GM18858 (cell line): Measurements from ENCODE around the gene CDKL2.
"Not testable (repeated sequence)": the region's sequence is repeated elsewhere in the genome, so short reads cannot be mapped to it uniquely, and the experiment has no call there.

Source experiments
- ATAC-seq: cut with Tn5 transposase; IDR thresholded peaks from one replicate; pipeline ENCODE4 v1.9.1; 2021; ENCODE audit not compliant: unreplicated experiment

The CDKL2 gene

GRCh38 chr4:75555294-75556164 lies 74.8 kb downstream of the CDKL2 start, which contains the start of gene ODAPH:
ODAPH (plus strand) TSS chr4:75556066; CDS start chr4:75556083, 17 bp downstream.
- ATAC-seq, result peak; percentile 92

- ATAC-seq, result no peak
These were observed 77.9 kb downstream of the CDKL2 start for GRCh38 chr4:75552452-75552851.

- ATAC-seq, result no peak
These were observed 81.3 kb downstream of the CDKL2 start for GRCh38 chr4:75549019-75549418.

- ATAC-seq, result no peak
These were observed 82.5 kb downstream of the CDKL2 start for GRCh38 chr4:75547647-75548387.

GRCh38 chr4:75545526-75545925 lies 84.8 kb downstream of the CDKL2 start:
- ATAC-seq, result no peak

GRCh38 chr4:75544870-75545269 lies 85.5 kb downstream of the CDKL2 start:
- no peak for ATAC-seq

- not testable (repeated sequence) for ATAC-seq
These were observed 86.1 kb downstream of the CDKL2 start for GRCh38 chr4:75544220-75544619.

GRCh38 chr4:75542824-75543223 lies 87.5 kb downstream of the CDKL2 start:
- ATAC-seq, result no peak

GRCh38 chr4:75537308-75537707 lies 93.0 kb downstream of the CDKL2 start:
- not testable (repeated sequence) for ATAC-seq

- not testable (repeated sequence) for ATAC-seq
These were observed 96.4 kb downstream of the CDKL2 start for GRCh38 chr4:75533926-75534325.

GRCh38 chr4:75533339-75533887 lies 96.9 kb downstream of the CDKL2 start:
- not testable (repeated sequence) for ATAC-seq

GRCh38 chr4:75531536-75532143 lies 98.7 kb downstream of the CDKL2 start:
- not testable (repeated sequence) for ATAC-seq

GRCh38 chr4:75530556-75531322 lies 99.6 kb downstream of the CDKL2 start:
- ATAC-seq, result no peak
